T47D (cell line): Measurements from ENCODE around the gene COL6A5.
"Not testable (repeated sequence)": the region's sequence is repeated elsewhere in the genome, so short reads cannot be mapped to it uniquely, and the experiment has no call there.

Source experiments
- DNase-seq, 2 experiments: peaks; one replicate each; pipeline versions ENCODE4 v3.0.0 to v3.0.0-alpha.2; 2011 to 2012; ENCODE audit warnings: low read depth in 1 of 2, low spot score in 1 of 2
- JUND ChIP-seq: IDR thresholded peaks from 2 replicates; pipeline ENCODE4 v1.6.1; 2012; ENCODE audit warnings: low read depth
- in situ Hi-C: cut with HindIII; loops from 2 replicates; pipeline ENCODE4 v1.10.0; 2016; ENCODE audit warnings: low sequenced_read_pairs, low pct_unique_long_range_greater_than_20kb

Gene COL6A5

DNA sequence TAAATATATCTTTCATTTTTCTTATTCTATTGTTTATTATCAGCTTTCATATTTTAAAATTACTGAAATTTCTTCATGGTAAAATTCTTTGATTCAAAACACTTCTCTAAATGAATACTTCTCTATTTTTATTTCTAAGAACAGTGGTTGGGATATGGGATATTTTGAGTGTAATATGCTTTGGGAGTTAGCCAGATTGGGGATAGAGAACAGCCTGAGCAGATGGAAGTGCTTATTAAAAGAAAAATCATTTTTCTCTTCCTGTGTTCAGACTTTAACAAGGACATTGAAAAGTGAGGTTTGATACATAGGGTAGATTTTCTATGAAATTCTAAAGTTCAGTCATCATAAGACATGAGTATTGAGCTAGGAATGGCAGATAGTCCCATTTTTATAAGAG, 84.8 kb downstream of the COL6A5 start:
- in situ Hi-C loops, result no loop called here
- DNase-seq, result no peak
- TF ChIP-seq JUND, result no peak

- DNase-seq, in situ Hi-C loops: not testable (repeated sequence)
Measured at GRCh38 chr3:130432086-130432485, 86.6 kb downstream of the COL6A5 start.

DNA sequence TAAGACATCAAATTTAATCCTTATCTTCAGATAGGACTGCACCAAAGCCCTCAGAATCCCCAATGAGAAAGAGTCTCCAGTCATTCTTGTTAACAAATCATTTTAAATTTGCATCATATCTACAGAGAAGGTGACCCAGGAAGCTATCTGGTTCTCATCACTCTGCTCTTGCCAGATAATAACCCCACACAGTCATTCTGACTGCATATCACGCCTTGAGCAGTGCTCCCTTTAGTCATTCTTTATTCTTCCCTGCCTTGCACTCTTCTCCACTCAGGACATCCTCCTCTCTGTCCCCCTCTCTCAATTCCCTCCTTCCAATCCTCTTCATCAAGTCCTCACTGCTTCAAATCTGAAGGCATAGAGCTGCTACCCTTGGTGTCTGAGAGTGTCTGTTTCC, 87.8 kb downstream of the COL6A5 start:
- DNase-seq, result no peak
- in situ Hi-C loops, result no loop called here

DNA sequence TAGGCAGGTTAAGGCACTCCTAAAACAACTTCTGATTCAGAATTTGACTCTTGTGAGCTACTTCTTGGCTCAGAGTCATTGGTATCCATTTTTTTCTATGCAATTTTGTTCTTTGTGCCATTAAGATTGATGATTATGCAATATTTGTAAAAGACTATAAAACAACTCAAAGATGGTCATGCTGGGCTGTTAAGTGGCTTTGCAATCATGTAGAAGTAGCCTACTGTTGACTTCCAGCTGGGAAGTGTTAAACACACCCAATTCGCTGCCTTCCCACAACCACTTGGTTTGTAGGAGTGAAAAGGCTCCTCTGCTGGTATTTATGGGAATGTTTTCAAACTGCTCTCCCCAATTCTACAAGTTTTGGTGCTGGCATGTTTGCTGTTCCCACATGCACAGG, 96.8 kb downstream of the COL6A5 start:
- TF ChIP-seq JUND, result no peak
- DNase-seq, result no peak
- in situ Hi-C loops, result no loop called here

More for the DNA sequence above, 87.8 kb downstream of the COL6A5 start:
- TF ChIP-seq JUND, result no peak

DNA sequence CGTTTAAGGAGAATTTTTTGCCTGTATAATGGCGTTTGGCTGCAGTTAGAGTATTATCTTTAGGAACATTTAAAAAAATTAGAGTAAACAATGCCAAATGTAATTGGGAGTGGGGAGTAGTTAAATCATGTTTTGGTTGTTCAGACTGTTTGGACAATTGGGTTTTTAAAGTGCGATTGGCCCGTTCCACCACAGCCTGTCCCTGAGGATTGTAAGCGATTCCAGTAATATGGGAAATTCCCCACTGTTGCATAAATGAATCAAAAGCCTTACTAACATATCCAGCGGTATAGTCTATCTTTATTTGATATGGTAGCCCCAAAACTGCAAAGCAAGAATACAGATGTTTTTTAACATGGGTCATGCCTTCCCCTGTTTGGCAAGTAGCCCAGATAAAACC, 101.4 kb downstream of the COL6A5 start:
- DNase-seq, in situ Hi-C loops: not testable (repeated sequence)

- in situ Hi-C loops, DNase-seq: not testable (repeated sequence)
Measured at GRCh38 chr3:130448155-130448554, 102.7 kb downstream of the COL6A5 start.

GRCh38 chr3:130456540-130456939, 111.1 kb downstream of the COL6A5 start:
- no peak for DNase-seq
- TF ChIP-seq JUND, result no peak
- in situ Hi-C loops, result no loop called here

DNA sequence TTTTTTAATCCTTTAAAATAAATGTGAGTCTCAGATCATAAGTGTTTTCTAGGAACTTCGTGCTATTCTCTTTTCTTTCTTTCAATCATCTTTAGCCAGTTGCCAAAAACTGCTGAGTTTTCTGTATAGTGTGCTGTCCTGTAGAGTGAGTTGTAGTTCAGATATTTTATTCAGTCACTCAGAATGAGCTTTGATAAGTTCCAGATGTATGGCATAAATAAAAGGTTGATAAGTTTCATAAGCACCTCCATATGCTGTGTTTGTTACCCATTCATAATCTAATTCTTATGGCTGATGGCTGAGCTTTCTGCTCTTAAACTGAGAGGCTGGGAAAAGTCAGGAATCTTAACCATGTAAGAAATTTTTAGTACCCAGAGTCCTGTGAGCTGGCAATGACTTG, 112.2 kb downstream of the COL6A5 start:
- DNase-seq, result no peak
- in situ Hi-C loops, result no loop called here
- no peak for TF ChIP-seq JUND

GRCh38 chr3:130459944-130460343, 114.5 kb downstream of the COL6A5 start:
- no peak for DNase-seq
- TF ChIP-seq JUND, result no peak
- in situ Hi-C loops, result no loop called here

DNA sequence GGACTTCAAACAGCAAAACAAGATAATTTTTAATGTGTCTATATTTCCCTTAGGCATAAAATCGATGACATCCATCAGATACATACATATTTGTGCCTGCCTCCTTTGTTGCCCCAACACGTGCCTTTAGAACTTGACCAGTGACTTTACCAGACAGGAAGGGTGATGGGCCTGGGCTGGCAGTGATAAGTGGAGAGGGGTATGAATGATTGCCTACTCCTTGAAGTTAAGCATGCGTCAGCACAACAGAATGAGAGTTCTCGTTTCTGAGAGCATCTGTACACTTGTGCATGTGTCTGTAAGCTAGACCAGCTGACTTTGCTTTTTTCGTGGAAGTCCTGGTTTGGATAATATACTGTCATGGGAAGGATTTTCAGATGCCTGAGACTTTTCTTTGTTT, 116.6 kb downstream of the COL6A5 start:
- no peak for TF ChIP-seq JUND
- DNase-seq, result no peak
- in situ Hi-C loops, result no loop called here

DNA sequence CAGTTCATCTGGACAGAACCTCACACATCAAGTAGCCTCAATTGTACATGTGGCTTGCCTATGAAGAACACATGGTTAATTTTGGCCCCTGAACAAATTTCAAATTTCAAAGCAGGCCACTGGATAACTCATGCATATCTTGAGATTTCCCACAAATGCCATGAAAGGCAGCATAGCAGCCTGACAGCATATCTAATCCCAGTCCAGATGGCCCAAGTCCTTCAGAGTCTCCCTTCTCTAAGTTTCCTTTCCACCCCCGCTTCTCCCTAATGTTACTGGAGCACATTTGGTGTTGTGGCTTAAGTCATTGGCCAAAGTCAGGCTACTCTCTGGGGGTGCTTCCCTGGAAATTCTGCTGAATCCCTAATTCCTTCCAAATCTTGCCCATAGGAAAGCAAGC, 117.7 kb downstream of the COL6A5 start:
- no peak for DNase-seq
- TF ChIP-seq JUND, result no peak
- in situ Hi-C loops, result no loop called here

GRCh38 chr3:130465521-130465920, 120.0 kb downstream of the COL6A5 start:
- in situ Hi-C loops, result no loop called here
- no peak for DNase-seq
- no peak for TF ChIP-seq JUND

- no peak for DNase-seq
- in situ Hi-C loops, result no loop called here
- no peak for TF ChIP-seq JUND
Measured at GRCh38 chr3:130468311-130468710, 122.8 kb downstream of the COL6A5 start.

DNA sequence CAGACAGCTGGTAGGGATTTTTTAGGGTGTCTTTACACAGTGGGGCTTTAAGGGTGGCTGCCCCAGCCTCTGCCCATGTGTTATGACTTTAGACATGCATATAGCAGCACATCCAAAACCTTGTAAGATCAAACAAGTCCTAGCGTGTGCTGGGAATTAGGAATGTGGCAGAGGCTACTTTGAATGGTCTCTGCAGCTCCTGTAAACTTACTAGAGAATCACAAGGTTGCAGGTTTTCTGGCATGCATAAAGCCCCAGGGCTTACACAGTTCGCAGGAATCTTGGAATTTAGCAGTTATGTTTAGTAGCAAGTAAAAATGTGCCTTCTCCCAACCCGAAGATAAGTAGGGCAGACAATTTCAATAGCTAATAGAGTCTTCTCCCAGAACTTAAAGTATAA, 124.7 kb downstream of the COL6A5 start:
- no peak for TF ChIP-seq JUND

GRCh38 chr3:130473416-130473815, 127.9 kb downstream of the COL6A5 start:
- in situ Hi-C loops, result no loop called here
- TF ChIP-seq JUND, result no peak
- DNase-seq, result peak in 1 of 2 experiments; percentile 16

More for the DNA sequence above, 124.7 kb downstream of the COL6A5 start:
- in situ Hi-C loops, result no loop called here
- no peak for DNase-seq
